GM21360 (cell line): Measurements from ENCODE around the gene GADD45B.
"Not testable (repeated sequence)": the region's sequence is repeated elsewhere in the genome, so short reads cannot be mapped to it uniquely, and the experiment has no call there.

ENCODE experiments used
- ATAC-seq: cut with Tn5 transposase; IDR thresholded peaks from one replicate; pipeline ENCODE4 v1.9.1; 2021; ENCODE audit warnings: mild to moderate bottlenecking, moderate library complexity; ENCODE audit not compliant: unreplicated experiment

GADD45B gene

GRCh38 chr19:2511570-2511969 lies 35.6 kb downstream of the GADD45B start:
- ATAC-seq = no peak

- no peak for ATAC-seq
These were observed 36.1 kb downstream of the GADD45B start for GRCh38 chr19:2511991-2512390.

- no peak for ATAC-seq
These were observed 36.9 kb downstream of the GADD45B start for GRCh38 chr19:2512523-2513431.

GRCh38 chr19:2514981-2515518 lies 39.1 kb downstream of the GADD45B start:
- ATAC-seq = no peak

GRCh38 chr19:2516727-2517126 lies 40.8 kb downstream of the GADD45B start:
- ATAC-seq = no peak

- no peak for ATAC-seq
These were observed 42.1 kb downstream of the GADD45B start for GRCh38 chr19:2517881-2518601.

- not testable (repeated sequence) for ATAC-seq
These were observed 42.9 kb downstream of the GADD45B start for GRCh38 chr19:2518856-2519255.

GRCh38 chr19:2519482-2519881 lies 43.6 kb downstream of the GADD45B start:
- no peak for ATAC-seq

- ATAC-seq = no peak
These were observed 47.8 kb downstream of the GADD45B start for GRCh38 chr19:2523630-2524311.

GRCh38 chr19:2524361-2524839 lies 48.5 kb downstream of the GADD45B start:
- ATAC-seq = no peak

GRCh38 chr19:2524840-2525723 lies 49.2 kb downstream of the GADD45B start:
- ATAC-seq = no peak

- no peak for ATAC-seq
These were observed 51.2 kb downstream of the GADD45B start for GRCh38 chr19:2527171-2527570.

- ATAC-seq = no peak
These were observed 51.8 kb downstream of the GADD45B start for GRCh38 chr19:2527686-2528085.
